H1 (cell line): ENCODE data around the gene CLIP4. TPM values are rescaled to one million over a fixed set of nuclear protein-coding genes. Genes with fewer than 3 reads are reported as not detected.

Experiments
- CBX5 ChIP-seq: fragments of 300-800, 300-1000 bp; sonication (generic); IDR thresholded peaks from 2 replicates; pipeline ENCODE4 v1.7.1; 2016; ENCODE audit warnings: antibody characterized with exemption, low read length, low read depth
- CBX8 ChIP-seq: fragments of 300-800, 300-1000 bp; sonication (generic); IDR thresholded peaks from 2 replicates; pipeline ENCODE4 v1.7.1; 2016; ENCODE audit warnings: low read depth, low read length, borderline replicate concordance
- HDAC2 ChIP-seq, 2 experiments: fragments of 300-600 bp in 1 of 2; sonication (generic) in 1 of 2; IDR thresholded peaks; 2 replicates each; pipeline ENCODE4 v1.6.1; 2011 to 2012; ENCODE audit warnings: low read depth in 2 of 2, low read length in 2 of 2, mild to moderate bottlenecking in 2 of 2, moderate library complexity in 2 of 2, borderline replicate concordance in 1 of 2, inconsistent platforms in 1 of 2
- JUN ChIP-seq: IDR thresholded peaks from 2 replicates; pipeline ENCODE4 v1.6.1; 2011; ENCODE audit warnings: low read depth, mild to moderate bottlenecking, improper control_type of control experiment, low read length
- NRF1 ChIP-seq: IDR thresholded peaks from 2 replicates; pipeline ENCODE4 v1.6.1; 2011; ENCODE audit warnings: mild to moderate bottlenecking, low read depth, low read length, improper control_type of control experiment
- SUZ12 ChIP-seq: fragments of 200-600 bp; sonication (generic); IDR thresholded peaks from 2 replicates; pipeline ENCODE4 v1.6.1; 2012; ENCODE audit warnings: mild to moderate bottlenecking, inconsistent platforms, low read length, moderate library complexity, mixed read lengths
- polyA plus RNA-seq, 7 experiments: library from polyadenylated mRNA; depleted of rRNA in 3 of 7; stranded (reverse) in 5 of 7; unstranded in 2 of 7; fragments of >200 nt in 5 of 7; fragments of 200-250 nt in 2 of 7; gene quantifications; 1 replicate in 5 of 7; 2 replicates in 1 of 7; 4 replicates in 1 of 7; pipeline versions ENCODE4 v1.2.1 to v1.2.3, GENCODE V29; 2011 to 2013; ENCODE audit warnings: missing spikeins in 2 of 7, mixed read lengths in 2 of 7
- total RNA-seq: library from RNA; stranded (reverse); fragmentation: NEBNext Ultra II Directional; extraction: Animal tissue kit (Norgen Biotek cat#: 25700); gene quantifications from 2 replicates; pipeline ENCODE4 v1.2.1, GENCODE V29; 2021

The CLIP4 gene
- total and polyA plus RNA-seq, 2 of the 8 experiments (the other 6 are each of a cell fraction or from before 2014, with no cell fraction given), result 0.08 to 0.09 TPM

DNA sequence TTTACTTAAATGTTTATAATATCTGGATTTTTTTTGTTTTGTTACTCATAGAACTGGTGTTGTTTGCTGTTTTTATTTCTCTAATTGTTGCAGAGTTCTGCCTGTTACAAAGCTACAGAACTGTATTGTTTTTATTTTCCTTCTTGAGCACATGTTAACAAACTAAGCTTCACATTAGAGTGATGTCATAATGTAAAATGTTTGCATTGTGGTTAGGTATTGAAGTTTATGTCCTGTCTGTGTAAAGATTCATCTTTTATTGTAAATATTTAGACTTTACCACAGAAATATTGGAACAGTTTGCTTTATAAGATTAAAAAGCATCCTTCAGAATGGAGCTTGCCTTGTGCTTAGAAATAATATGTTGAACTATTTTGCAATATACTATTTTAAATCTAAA, 67.7 kb downstream of the CLIP4 start (continued):
- no peak for TF ChIP-seq JUN
- TF ChIP-seq CBX8, result no peak
- no peak for TF ChIP-seq CBX5
- no peak for TF ChIP-seq NRF1
- no peak for TF ChIP-seq HDAC2 (IDR thresholded peaks at IDR 0.05; ENCODE audit: borderline replicate concordance in 1 of 2, low read depth in 2 of 2, low read length in 2 of 2)
- TF ChIP-seq SUZ12, result no peak
